Measurements from ENCODE around the gene CREB5.

DNA sequence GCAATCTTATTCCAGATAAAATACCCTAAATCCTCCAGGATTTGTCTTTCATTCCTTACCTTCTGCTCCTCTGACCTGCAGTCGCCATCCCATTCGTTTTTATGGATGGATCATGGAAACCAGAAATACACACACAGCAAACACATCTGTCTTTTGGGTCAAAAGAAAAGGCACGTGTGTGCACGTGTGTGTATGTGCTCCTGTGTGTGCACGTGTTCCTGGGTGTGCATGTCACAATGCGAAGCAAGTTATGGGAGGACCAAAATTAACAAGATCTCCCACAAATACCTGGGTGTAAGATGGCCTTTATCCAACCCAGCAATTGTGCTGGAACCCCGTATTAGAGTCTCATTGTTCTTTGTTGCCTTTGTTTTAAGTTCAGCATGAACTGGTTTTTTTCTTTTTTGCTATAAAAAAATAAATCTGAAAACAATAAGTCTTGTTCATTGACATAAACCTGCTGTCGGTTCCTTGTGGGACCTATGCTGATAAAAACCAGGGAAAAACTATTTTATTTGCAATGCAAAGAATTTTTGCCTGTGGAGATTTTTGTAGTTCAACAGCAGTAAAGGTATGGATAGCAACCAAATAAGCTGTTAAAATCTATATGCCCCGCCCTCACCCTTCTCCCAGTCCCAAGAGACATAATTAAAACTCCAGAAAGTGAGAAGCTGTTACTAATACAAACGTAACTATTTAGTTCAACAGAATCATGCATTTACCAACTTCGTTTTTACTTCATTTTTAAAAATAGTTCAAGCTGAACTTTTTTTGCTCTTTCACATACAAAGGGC lies 229.6 kb downstream of the CREB5 start:
- TF ChIP-seq, protein P1, sequence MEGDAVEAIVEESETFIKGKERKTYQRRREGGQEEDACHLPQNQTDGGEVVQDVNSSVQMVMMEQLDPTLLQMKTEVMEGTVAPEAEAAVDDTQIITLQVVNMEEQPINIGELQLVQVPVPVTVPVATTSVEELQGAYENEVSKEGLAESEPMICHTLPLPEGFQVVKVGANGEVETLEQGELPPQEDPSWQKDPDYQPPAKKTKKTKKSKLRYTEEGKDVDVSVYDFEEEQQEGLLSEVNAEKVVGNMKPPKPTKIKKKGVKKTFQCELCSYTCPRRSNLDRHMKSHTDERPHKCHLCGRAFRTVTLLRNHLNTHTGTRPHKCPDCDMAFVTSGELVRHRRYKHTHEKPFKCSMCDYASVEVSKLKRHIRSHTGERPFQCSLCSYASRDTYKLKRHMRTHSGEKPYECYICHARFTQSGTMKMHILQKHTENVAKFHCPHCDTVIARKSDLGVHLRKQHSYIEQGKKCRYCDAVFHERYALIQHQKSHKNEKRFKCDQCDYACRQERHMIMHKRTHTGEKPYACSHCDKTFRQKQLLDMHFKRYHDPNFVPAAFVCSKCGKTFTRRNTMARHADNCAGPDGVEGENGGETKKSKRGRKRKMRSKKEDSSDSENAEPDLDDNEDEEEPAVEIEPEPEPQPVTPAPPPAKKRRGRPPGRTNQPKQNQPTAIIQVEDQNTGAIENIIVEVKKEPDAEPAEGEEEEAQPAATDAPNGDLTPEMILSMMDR (IDR thresholded peaks at IDR 0.05), result no peak
- TF ChIP-seq POLR2A (IDR thresholded peaks at IDR 0.05), result no peak
